Cardiac muscle cell (in vitro differentiated cells and primary cell): ENCODE data around the gene TBCE. TPM values are rescaled to one million over a fixed set of nuclear protein-coding genes. Genes with fewer than 3 reads are reported as not detected.

Experiments used
- DNase-seq, 2 donors: peaks; one replicate each; pipeline versions ENCODE4 v3.0.0 to v3.0.0-alpha.2; 2010 to 2017; ENCODE audit warnings: low read depth in 1 of 2, low spot score in 1 of 2
- H3K27ac ChIP-seq: fragments of 200-600 bp; sonication (generic); 2 replicates; pipeline ENCODE4 v1.5.1; 2016
- H3K27me3 ChIP-seq: fragments of 200-600 bp; sonication (generic); 2 replicates; pipeline ENCODE4 v1.6.0; 2016; ENCODE audit warnings: control low read depth
- H3K36me3 ChIP-seq: fragments of 200-600 bp; sonication (generic); 2 replicates; pipeline ENCODE4 v1.5.1; 2016; ENCODE audit warnings: control low read depth
- H3K4me1 ChIP-seq: fragments of 200-600 bp; sonication (generic); 2 replicates; pipeline ENCODE4 v1.8.1; 2017; ENCODE audit warnings: low read depth, mild to moderate bottlenecking, mixed run types
- H3K4me3 ChIP-seq: fragments of 200-600 bp; sonication (generic); 2 replicates; pipeline ENCODE4 v1.5.1; 2016; ENCODE audit warnings: mild to moderate bottlenecking
- H3K9me3 ChIP-seq: fragments of 200-600 bp; sonication (generic); 2 replicates; pipeline ENCODE4 v1.5.1; 2017; ENCODE audit warnings: low read depth, mild to moderate bottlenecking, control low read depth
- CTCF ChIP-seq: IDR thresholded peaks from 2 replicates; pipeline ENCODE4 v1.5.1; 2012; ENCODE audit warnings: low read depth, mild to moderate bottlenecking, low read length
- polyA plus RNA-seq: library from polyadenylated mRNA; unstranded; fragments of >200 nt; fragmentation: Nextera tagmentation; extraction: Ambion mirVana; gene quantifications from 2 replicates; pipeline ENCODE4 v1.2.1, GENCODE V29; 2016
- total RNA-seq: library from RNA; depleted of rRNA; stranded (reverse); fragments of >200 nt; gene quantifications from 2 replicates; pipeline ENCODE4 v1.2.3, GENCODE V29; 2016

TBCE gene
- total and polyA plus RNA-seq, 2 experiments from 2014 or later, result 17.9 to 34.8 TPM

- DNase-seq, result no peak
- peaks cover 7% of the 10 kb centered on the region for H3K4me1 ChIP-seq
- no peaks in the 10 kb centered on the region for H3K9me3 ChIP-seq
- no peak for TF ChIP-seq CTCF
- peaks cover 32% of the 10 kb centered on the region for H3K36me3 ChIP-seq
- H3K4me3 ChIP-seq, result no peak overlapping the region
- H3K27ac ChIP-seq, result peak overlapping the region; percentile 62
- H3K27me3 ChIP-seq, result no peaks in the 10 kb centered on the region
These were observed 25.9 kb upstream of the TBCE start for GRCh38 chr1:235341334-235341733.

- no peak overlapping the region for H3K4me3 ChIP-seq
- H3K9me3 ChIP-seq, result no peaks in the 10 kb centered on the region
- peaks cover 7% of the 10 kb centered on the region for H3K4me1 ChIP-seq
- no peaks in the 10 kb centered on the region for H3K27me3 ChIP-seq
- H3K36me3 ChIP-seq, result peaks cover 27% of the 10 kb centered on the region
- DNase-seq, result no peak
- TF ChIP-seq CTCF, result no peak
- no peak overlapping the region for H3K27ac ChIP-seq
These were observed 25.2 kb upstream of the TBCE start for GRCh38 chr1:235342039-235342438.

- H3K36me3 ChIP-seq, result peaks cover 23% of the 10 kb centered on the region
- DNase-seq, result no peak
- H3K4me1 ChIP-seq, result peaks cover 7% of the 10 kb centered on the region
- no peaks in the 10 kb centered on the region for H3K27me3 ChIP-seq
- H3K9me3 ChIP-seq, result no peaks in the 10 kb centered on the region
- TF ChIP-seq CTCF, result no peak
- no peak overlapping the region for H3K4me3 ChIP-seq
- no peak overlapping the region for H3K27ac ChIP-seq
These were observed 24.8 kb upstream of the TBCE start for GRCh38 chr1:235342471-235342870.

- H3K4me1 ChIP-seq, result peaks cover 7% of the 10 kb centered on the region
- peaks cover 18% of the 10 kb centered on the region for H3K36me3 ChIP-seq
- no peak for DNase-seq
- H3K4me3 ChIP-seq, result no peak overlapping the region
- TF ChIP-seq CTCF, result no peak
- H3K27ac ChIP-seq, result no peak overlapping the region
- no peaks in the 10 kb centered on the region for H3K9me3 ChIP-seq
- no peaks in the 10 kb centered on the region for H3K27me3 ChIP-seq
These were observed 23.5 kb upstream of the TBCE start for GRCh38 chr1:235343726-235344125.

- Histone ChIP-seq H3K36me3 (no peaks in the 10 kb centered on the region), H3K9me3 (no peaks in the 10 kb centered on the region), H3K4me3 (no peak overlapping the region), H3K27ac (no peak overlapping the region), H3K4me1 (no peaks in the 10 kb centered on the region), H3K27me3 (no peaks in the 10 kb centered on the region)
- DNase-seq, result no peak
- no peak for TF ChIP-seq CTCF
These were observed 15.8 kb upstream of the TBCE start for GRCh38 chr1:235351441-235351840.

- DNase-seq, result no peak
- TF ChIP-seq CTCF, result no peak
- Histone ChIP-seq H3K36me3 (no peaks in the 10 kb centered on the region), H3K27me3 (no peaks in the 10 kb centered on the region), H3K27ac (no peak overlapping the region), H3K4me3 (no peak overlapping the region), H3K9me3 (no peaks in the 10 kb centered on the region), H3K4me1 (no peaks in the 10 kb centered on the region)
These were observed 15.3 kb upstream of the TBCE start for GRCh38 chr1:235351898-235352297.
